OCI-M2 (cell line): ENCODE results near the gene PPP1R9A.

ENCODE experiments used
- DNase-seq: peaks from one replicate; lab custom pipeline; 2025; ENCODE audit not compliant: unreplicated experiment; lab: John Stamatoyannopoulos, UW

The PPP1R9A gene

DNA sequence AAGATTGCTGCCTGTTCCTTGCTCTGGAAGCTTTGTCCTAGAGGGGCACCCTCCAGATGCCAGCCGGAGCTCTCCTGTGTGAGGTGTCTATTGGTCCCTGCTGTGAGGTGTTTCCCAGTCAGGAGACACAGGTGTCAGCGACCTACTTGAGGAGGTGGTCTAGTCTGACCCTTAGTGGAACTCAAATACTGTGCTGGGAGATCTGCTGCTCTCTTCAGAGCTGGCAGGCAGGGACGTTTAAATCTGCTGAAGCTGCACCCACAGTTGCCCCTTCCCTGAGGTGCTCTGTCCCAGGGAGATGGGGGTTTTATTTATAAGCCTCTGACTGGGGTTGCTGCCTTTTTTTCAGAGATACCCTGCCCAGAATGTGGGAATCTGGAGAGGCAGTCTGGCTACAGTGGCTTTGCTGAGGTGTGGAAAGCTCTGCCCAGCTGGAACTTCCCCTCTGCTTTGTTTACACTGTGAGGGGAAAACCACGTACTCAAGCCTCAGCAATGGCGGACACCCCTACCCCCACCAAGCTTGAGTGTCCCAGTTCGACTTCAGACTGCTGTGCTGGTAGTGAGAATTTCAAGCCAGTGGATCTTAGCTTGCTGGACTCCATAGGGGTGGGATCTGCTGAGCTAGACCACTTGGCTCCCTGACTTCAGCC is 119.2 kb downstream of the PPP1R9A start:
- DNase-seq: no peak

DNA sequence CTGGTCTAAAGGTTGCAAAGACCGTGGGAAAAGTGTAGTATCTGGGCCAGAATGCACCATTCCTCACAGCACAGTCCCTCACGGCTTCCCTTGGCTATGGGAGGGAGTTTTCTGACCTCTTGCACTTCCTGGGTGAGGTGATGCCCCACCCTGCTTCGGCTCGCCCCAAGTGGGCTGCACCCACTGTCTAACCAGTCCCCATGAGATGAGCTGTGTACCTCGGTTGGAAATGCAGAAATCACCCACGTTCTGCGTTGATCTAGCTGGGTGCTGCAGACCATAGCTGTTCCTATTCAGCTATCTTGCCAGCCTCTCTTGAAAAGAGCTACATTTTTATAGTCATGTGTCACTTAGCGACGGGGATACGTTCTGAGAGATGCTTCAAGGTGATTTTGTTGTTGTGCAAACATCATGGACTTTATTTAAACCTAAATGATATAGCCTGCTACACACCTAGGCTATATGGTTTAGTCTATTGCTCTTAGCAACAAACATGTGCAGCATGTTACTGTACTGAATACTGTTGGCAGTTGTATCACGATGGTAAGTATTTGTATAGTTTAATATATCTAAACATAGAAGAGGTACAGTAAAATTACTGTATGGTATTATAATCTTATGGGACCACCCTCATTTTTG is 120.0 kb downstream of the PPP1R9A start:
- DNase-seq: no peak

DNA sequence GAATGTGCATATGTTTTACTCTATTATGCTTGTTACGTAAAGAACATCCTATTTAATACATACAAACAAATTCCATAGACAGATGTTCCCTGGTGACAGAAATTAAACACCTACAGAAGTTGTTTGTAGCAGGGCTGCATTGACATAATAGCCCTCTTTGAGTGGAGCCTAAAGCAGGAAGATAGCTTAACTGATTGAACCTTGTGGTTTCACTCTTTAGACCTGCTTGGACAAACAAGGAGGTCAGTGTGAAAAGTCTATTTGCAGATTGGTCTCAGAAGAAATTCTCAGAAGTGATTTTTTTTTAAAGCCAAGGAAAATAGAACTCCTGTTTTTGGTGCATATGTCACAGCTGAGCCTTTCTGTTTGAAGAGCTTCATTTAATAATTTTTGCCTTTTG is 121.3 kb downstream of the PPP1R9A start:
- no peak for DNase-seq

DNA sequence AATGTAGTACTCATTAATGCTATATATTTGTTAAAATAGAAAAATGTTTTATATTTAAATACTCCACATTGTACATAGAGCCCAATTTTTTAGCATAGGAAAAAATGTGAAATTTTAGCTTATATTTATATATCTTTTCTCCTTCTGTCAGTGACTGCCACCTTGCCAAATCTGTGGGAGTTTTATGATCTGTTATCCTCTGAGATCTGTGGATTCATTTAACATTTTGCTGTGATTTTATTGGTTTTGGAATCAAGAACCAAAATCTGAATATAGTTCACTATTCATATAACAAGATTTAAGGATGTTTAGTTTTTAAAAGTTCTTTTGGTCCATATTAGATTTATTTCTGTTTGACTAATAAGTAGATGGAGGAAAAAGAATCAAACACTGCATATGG is 127.9 kb downstream of the PPP1R9A start:
- DNase-seq: no peak

DNA sequence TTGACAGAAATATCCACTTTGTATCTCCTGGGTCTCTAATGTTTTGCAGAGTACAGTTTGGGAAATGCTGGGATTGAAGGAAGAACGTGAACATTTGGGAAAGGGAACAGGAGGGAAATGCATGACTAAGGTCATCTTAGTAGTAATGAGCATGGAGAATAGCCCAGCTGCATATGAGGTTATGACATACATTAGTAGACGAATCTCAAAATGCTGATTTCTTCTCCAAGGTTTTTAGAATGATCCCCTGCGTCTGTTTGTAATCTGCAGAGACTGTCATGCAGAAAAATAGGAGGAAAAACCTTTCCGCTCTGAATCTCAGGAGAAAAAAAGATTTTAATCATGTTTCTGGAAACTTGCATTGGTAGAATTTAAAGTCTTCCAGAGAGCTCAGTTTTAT is 133.6 kb downstream of the PPP1R9A start:
- no peak for DNase-seq

DNA sequence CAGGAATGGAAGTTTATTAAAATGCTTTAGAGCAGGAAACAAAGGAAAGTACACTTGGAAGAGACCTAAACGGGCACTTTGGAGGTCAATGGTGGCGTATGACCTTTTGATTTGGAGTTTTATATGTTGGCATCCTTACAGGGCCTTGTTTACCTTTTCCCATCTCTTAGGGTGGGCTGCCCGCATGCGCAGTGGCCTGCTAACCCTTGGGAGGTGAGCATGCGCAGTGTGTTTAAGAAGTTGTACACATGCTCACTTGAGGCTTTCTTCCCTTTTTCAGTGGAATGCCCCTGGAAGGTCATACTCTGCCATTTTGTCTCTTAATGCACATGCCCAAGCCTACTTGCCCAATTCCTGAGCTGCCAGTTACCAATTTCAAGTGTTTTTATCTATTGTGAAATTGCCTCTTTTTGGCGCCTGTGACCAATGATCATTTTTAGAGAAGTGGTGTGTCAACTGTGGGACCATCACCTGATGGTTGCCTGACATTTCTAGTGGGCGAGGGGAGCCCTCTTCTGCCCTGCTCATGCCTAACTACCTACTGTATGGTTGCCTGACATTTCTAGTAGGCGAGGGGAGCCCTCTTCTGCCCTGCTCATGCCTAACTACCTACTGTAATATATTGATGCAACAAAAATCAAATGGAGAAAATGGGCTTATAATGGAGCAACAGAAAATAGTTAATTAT is 138.0 kb downstream of the PPP1R9A start:
- DNase-seq: no peak

DNA sequence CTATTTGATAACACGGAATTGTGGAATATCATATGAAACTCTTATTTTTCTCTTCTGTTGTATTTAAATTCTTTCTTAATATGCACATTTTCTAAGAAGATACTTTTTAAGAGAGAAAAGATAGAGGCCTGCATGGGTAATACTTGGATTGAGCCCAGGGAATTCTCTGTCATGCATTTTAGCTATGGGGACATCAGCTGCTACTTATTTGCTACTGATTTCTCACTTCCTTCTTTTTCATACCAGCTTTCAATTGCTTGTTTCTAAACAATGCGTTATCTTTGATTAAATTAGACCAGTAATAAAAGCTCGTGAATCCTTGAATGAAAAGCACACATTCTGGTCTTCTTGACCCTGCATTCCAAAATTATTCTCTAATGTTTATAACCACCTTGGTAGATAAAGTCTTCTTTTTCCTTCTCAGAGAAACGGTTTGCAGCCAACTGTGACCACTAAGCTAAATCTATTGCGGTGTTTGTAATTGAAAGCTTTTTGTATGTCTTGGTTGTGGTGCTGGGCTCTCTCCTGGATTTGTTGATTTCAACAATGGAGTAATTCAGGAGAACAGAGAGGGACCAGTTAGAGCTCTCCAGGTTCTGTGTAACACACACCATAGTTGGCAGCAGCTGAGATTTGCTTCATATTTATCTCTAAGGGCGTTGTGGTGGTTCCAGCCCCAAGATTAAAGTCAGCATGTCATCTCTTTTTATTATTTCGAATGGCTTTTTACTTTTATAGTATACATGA is 139.3 kb downstream of the PPP1R9A start:
- no peak for DNase-seq

DNA sequence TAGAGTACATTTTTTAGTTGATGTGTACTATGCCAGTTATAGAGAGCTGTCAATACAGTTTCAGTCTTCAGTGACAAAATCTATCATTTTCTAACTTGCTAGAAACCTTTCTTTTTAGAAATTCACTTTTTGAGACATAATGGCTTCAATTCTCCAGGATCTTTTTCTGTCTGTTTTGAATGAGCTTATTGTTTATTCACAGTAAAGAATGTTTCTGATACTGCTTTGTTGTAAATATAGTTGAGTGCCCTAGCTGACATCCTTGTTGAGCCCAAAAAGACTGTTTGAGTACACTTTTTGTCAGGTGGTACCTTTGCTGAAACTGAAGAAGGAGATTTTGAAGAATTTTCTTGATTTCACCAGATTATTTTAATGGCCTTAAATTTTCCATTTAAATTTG is 139.9 kb downstream of the PPP1R9A start:
- DNase-seq: no peak

DNA sequence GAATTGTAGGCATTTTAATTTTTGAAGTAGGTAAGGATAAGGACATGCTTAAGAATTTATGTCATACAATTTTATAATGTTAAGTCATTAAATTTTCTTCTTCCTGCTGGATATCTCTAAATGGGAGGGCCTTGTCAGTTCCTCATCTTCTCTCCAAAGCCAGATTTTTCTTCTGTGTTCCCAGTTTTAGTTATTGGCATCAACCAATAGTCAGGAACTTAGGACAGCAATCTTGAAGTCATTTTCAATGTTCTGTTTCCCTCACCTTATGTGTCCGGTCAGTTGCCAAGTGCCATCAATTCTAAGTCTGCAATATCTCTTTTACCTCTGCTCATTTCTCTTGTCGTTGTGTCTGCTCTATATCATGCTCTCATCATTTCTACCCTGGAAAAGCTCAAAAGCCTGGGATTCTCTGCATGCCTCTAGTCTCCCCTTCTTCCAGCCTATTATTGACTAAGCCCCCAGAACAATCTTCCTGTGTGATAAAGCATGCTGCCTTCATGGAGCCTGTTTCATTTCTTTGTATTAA is 145.2 kb downstream of the PPP1R9A start:
- no peak for DNase-seq

DNA sequence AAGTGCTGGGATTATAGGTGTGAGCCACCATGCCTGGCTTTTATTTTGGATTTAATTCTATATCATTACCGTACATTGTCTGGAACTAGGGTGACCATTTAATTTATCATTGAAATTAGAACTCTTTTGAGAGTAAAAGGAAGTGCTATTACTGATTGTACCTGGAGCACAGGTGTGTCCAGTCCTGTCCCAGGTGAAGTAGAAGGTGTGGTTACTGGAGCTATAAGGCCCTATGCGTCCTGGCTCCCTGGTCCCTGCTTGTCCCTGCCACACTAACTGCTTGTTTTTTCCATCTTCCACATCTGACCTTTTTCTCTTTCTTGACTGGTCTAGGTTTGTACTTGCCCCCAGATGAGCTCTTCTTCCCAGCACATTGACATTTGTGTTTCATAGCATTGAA is 147.0 kb downstream of the PPP1R9A start:
- DNase-seq: no peak

DNA sequence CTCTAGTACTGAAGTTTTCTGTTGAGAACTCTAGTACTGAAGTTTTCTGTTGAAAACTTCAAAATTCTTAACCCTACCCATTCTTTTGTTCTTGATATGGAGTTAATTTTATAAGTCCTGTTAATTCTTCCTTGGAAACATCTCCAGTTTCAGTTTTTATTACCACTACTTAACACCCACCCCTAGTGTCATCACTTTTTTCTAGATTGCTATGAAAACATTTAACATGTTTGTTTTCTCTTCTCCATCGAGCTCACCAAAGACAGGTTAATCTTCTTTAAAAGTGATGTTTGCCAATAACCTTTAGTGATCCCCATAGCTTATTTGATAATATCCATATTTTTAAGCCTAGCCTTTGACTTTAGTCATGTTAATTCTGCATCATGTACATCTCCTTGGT is 147.9 kb downstream of the PPP1R9A start:
- no peak for DNase-seq

DNA sequence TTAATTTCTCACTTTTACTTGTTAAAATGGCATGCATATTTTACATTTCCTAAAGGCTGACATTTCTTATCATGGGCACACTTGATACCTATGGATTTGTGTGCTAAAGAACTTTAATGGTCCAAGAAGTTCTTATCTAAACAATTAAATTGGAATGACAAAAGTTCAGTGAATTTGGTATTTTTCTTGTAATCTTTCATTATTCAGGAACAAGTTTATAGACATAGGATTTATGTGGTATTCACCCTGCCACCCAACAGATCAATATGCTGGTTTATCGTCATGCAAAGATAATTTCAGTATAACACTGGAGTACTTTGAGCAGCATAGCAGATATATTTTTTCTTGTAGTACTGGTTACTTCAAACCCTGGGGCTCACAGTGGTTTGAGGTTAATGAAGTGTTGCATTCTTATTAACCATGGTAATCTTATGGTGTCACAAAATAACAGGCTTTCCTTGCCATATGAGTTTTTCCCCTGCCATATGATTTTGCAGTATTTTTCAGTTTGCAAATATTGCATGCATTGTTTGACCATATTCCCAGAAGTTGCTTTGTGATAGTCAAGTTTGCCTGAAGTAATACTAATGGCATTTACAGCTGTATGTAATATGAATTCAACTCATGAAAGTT is 148.8 kb downstream of the PPP1R9A start:
- no peak for DNase-seq

DNA sequence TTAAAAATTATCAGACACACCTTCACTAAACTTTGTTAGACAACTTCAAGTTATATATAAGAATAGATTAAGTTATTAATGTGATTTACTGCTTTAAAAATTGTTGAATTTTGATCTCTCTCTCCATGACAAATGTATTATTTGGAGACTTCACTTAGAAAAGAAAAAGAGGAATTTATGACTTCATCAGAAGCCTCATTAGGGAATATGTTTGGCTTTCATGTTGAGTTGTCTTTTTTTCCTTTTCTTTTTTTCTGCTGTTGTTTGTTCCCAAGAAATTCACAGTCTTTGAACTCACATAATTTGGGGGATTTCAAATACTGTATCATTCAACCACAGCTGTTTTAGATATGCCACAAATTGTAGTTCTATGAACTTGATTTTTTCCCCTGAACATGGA is 149.5 kb downstream of the PPP1R9A start:
- DNase-seq: no peak

DNA sequence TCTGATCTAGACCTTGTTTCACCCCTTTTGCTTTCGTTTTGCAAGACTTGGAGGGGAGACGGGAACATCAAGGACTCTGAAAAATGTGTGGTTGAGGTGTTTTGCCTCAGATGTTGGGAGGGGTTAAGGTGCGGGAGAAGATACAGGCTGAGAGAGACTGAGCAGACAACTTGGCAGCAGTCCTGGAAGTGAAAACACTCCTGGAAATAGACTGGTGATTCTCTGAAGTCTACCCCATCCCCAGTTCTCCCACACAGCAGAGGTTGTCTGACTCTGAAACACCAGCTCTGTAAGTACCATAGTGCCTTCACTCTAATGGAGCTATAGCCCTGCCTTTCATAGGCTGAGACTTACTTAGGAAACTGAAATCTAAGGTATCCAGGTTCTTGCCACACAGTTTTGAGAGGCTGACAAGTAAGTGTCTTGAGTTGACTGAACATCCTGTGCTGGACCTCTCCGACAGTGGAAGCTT is 152.5 kb downstream of the PPP1R9A start:
- no peak for DNase-seq

DNA sequence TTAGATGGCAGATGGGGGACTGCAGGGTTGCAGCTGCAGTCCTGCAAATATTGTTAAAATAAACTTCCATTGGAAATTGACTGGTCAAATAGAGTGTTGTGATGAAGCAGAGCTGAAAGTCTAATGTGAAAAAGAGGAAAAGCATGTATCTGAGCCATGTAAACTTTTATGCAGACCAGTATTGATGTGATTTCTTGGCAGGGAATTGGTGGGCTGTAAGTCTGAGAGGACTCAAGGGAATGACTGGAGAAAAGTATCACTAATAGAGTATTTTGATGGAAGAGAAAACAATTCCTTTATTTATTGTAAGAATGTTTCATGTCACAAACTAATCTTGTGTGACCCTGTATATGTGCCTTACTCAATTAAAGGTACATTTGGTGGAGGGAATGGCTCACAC is 155.5 kb downstream of the PPP1R9A start:
- DNase-seq: no peak

DNA sequence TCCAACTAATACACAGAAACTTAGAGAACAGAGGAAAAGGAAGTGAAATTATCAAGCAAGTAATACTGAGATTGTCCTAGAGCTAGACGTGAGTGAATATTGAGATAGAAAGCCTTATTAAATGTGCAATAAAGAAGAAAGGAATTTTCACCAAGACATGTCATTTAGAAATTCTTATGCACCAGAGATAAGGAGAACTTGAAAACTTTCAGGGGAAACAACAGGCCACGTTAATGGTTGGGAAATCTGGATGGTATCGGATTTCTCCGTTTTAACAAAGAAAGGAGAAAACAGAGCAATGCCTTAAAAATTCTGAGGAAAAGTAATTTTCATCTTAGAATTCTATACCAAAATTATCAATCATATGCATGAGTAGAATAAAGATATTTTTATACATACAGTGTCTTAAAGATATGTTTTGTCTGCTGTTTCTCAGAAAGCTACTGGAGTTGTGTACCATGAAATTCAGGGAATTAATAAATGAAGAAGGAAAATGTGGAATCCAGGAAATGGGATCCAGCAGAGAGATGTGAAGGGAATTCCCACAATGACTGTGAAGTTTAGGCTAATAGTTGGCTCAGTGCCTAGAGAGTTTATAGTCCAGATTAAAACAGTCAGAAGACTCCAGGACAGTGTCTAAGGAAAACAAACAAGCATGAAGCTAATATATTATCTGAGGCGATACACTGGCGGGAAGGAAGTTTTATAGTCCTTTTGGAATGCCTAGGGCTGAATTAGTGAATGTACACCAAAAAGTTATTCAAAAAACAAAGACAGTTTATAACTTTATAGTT is 159.5 kb downstream of the PPP1R9A start:
- no peak for DNase-seq

DNA sequence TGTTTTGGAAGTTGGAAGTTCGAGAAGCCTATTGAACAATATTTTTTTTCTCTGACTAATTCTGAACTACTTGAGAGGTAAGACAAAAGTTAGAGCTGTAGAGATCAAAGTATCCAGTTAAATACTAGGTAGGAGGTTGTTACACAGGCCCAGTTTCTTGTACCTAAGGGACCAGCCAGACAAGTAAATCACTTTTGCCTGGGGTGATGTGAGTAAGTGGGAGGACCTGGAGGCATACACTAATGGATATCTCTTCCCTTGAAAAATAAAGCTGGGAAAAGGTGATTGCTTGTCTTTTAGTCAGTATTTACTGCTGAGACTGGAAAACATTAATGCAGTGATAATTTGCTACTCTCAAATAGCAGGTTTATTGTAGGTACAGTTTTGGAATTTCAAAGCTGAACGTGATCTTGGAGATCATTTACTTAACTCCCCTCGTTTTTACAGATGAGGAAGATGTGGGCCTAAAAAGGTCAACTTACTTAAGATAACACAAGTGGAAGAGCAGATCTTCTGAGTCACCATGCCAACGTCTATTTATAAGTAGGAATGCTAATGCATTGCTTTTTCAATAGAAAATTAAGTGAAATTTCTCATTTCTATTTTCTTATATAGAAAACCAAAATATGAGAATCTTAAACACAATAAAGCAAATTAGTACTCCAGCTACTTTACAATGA is 181.3 kb downstream of the PPP1R9A start:
- DNase-seq: no peak

DNA sequence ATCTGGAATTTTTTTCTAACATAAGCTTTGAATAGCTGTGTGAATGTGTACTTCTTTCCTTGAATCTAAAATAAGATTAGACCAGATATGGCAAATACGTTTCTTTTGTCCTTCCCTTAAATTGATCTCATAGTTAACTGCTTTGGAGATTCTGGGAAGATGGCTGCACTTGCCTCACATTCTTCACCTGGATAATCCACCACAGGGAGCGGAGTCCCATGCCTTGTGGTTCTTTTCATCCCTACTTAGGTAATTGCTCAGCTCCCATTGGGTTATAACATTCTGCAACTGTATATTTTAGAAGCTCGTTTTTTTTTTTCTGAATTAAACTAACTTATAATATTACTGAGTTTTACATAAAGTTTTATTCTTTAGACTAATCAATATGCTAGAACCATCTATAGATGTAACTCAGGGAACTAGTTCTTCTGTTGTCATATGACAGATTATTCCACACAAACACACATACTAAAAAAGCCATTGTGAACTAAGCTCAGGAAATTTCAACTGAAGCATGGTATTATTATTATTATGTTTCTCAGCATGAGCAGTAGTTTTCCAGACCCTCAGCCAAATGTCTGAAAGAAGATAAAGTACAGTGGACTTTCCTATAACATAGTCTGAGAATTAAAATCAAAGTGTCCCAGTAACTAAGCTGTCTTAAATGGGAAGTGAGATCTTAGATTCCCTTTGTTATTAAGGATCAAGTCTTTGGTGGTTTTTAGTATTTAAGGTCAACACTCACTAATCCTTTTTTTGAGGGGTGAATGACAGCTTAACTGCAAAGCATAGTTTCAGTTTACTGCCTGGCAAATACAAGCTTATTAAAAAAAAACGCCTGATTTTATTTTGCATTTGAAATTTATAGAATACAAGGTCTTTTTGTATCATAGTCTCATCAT is 182.3 kb downstream of the PPP1R9A start:
- DNase-seq: no peak

DNA sequence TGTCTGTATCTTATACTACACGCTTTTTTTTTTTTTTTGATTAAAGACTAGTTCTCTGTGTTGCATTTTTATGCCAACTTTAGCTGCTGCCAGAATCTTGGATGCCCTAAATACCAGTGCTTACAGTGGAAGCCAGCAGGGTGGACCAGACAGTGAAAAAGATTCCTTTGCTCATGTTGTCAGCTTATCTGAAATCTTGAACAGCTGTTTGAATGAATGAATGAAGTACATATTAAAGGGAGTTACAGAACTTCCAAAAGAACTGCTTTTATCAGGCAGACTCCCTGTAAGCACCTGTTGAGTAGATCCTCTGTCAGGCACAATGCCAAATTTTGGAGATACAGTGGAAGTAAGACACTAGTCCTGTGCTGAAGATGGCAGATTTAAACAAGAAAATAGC is 184.9 kb downstream of the PPP1R9A start:
- no peak for DNase-seq
